ENCODE measurements around the gene CCDC106. TPM values are rescaled to one million over a fixed set of nuclear protein-coding genes. Genes with fewer than 3 reads are reported as not detected.
A peak's percentile ranks its signal among the peaks of the same experiment; 100 is the strongest.

Gene CCDC106
- total and polyA plus RNA-seq, 7 donors, result 5.5 to 22.9 (median 16.6) TPM

DNA sequence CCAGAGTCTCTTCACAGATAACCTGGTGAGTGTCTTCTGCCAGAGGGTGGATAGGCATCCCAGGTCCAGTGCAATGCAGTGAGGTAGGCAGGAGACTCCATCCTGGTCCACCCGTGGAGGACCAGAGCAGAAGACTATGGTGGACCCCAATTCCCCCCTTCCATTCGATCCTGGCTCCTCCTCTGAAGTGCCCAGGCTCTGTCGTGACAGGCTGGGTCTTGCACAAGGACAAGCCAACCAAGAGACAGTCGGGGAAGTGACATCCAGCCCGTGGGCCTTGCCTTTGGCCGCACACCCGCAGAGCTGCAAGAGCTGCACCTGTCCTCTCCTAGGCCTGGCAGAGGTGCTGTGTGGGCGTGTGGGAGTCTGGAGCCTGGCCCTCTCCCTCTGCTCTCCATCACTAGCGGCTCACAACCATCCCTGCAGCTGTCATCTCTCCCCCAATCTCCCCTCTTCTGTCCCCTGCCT lies 26.8 kb upstream of the CCDC106 start:
- Histone ChIP-seq H3K27ac (no peak overlapping the region), H3K27me3 (no peaks in the 10 kb centered on the region), H3K4me1 (peaks cover 0 to 14% (median 13%) of the 10 kb centered on the region in 4 donors), H3K9me3 (no peaks in the 10 kb centered on the region), H3K4me3 (no peak overlapping the region), H3K36me3 (peaks cover 7 to 34% (median 18%) of the 10 kb centered on the region in 4 donors)
- WGBS, 2 donors, result 82 to 86% methylated on average over 9 of the region's 9 CpGs
- no peak for DNase-seq
- no peak for TF ChIP-seq POLR2A (IDR thresholded peaks at IDR 0.05)
- TF ChIP-seq POLR2AphosphoS5 (IDR thresholded peaks at IDR 0.05), result no peak
- TF ChIP-seq EP300 (IDR thresholded peaks at IDR 0.05), result no peak
- TF ChIP-seq, protein P1, sequence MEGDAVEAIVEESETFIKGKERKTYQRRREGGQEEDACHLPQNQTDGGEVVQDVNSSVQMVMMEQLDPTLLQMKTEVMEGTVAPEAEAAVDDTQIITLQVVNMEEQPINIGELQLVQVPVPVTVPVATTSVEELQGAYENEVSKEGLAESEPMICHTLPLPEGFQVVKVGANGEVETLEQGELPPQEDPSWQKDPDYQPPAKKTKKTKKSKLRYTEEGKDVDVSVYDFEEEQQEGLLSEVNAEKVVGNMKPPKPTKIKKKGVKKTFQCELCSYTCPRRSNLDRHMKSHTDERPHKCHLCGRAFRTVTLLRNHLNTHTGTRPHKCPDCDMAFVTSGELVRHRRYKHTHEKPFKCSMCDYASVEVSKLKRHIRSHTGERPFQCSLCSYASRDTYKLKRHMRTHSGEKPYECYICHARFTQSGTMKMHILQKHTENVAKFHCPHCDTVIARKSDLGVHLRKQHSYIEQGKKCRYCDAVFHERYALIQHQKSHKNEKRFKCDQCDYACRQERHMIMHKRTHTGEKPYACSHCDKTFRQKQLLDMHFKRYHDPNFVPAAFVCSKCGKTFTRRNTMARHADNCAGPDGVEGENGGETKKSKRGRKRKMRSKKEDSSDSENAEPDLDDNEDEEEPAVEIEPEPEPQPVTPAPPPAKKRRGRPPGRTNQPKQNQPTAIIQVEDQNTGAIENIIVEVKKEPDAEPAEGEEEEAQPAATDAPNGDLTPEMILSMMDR (IDR thresholded peaks at IDR 0.05), result no peak
- intact Hi-C loops (cut with DNase I), result no loop called here

- WGBS, 2 donors, result 96 to 97% methylated on average over 55 of the region's 55 CpGs
- intact Hi-C loops (cut with DNase I), result no loop called here
These were observed 26.3 kb upstream of the CCDC106 start for GRCh38 chr19:55621673-55622231.

GRCh38 chr19:55622242-55622969 lies 25.6 kb upstream of the CCDC106 start:
- no peak overlapping the region for H3K4me3 ChIP-seq
- TF ChIP-seq POLR2AphosphoS5 (IDR thresholded peaks at IDR 0.05) (no peak), POLR2A (IDR thresholded peaks at IDR 0.05) (no peak), EP300 (IDR thresholded peaks at IDR 0.05) (no peak)
- TF ChIP-seq, protein P1 (IDR thresholded peaks at IDR 0.05), result no peak
- WGBS, 2 donors, result 95% methylated on average over 40 of the region's 40 CpGs
- H3K4me1 ChIP-seq, result peaks cover 0 to 14% (median 13%) of the 10 kb centered on the region in 4 donors
- no peak for DNase-seq
- H3K9me3 ChIP-seq, result no peaks in the 10 kb centered on the region
- peaks cover 0 to 23% (median 8%) of the 10 kb centered on the region in 4 donors for H3K36me3 ChIP-seq
- no peaks in the 10 kb centered on the region for H3K27me3 ChIP-seq
- intact Hi-C loops (cut with DNase I), result no loop called here
- H3K27ac ChIP-seq, result no peak overlapping the region

More at GRCh38 chr19:55621673-55622231, 26.3 kb upstream of the CCDC106 start:
- no peak overlapping the region for H3K27ac ChIP-seq
- no peaks in the 10 kb centered on the region for H3K9me3 ChIP-seq
- no peaks in the 10 kb centered on the region for H3K27me3 ChIP-seq
- H3K4me3 ChIP-seq, result no peak overlapping the region
- no peak for DNase-seq
- peaks cover 0 to 14% (median 13%) of the 10 kb centered on the region in 4 donors for H3K4me1 ChIP-seq
- peaks cover 2 to 29% (median 13%) of the 10 kb centered on the region in 4 donors for H3K36me3 ChIP-seq
- TF ChIP-seq POLR2A (IDR thresholded peaks at IDR 0.05), result no peak
- TF ChIP-seq, protein P1 (IDR thresholded peaks at IDR 0.05), result no peak
- TF ChIP-seq POLR2AphosphoS5 (IDR thresholded peaks at IDR 0.05), result no peak
- TF ChIP-seq EP300 (IDR thresholded peaks at IDR 0.05), result no peak

- intact Hi-C loops (cut with DNase I), result no loop called here
- Histone ChIP-seq H3K27me3 (no peaks in the 10 kb centered on the region), H3K4me3 (no peak overlapping the region), H3K4me1 (peaks cover 0 to 14% (median 13%) of the 10 kb centered on the region in 4 donors), H3K27ac (peak overlapping the region; percentile 91 to 97 (median 94)), H3K36me3 (peaks cover 0 to 16% (median 6%) of the 10 kb centered on the region in 4 donors), H3K9me3 (no peaks in the 10 kb centered on the region)
- no peak for DNase-seq
- TF ChIP-seq POLR2AphosphoS5 (IDR thresholded peaks at IDR 0.05) (no peak), POLR2A (IDR thresholded peaks at IDR 0.05) (no peak), EP300 (IDR thresholded peaks at IDR 0.05) (no peak)
- TF ChIP-seq, protein P1 (IDR thresholded peaks at IDR 0.05), result no peak
- WGBS, 2 donors, result 95 to 97% methylated on average over 7 of the region's 7 CpGs
These were observed 24.9 kb upstream of the CCDC106 start for GRCh38 chr19:55623130-55623529.
